ENCODE data around the gene FAM210B. TPM values are rescaled to one million over a fixed set of nuclear protein-coding genes. Genes with fewer than 3 reads are reported as not detected.

Gene FAM210B
- total and polyA plus RNA-seq, 2 of the 13 experiments (the other 11 are each of a cell fraction or from before 2014, with no cell fraction given), result 75.9 to 107 TPM

DNA sequence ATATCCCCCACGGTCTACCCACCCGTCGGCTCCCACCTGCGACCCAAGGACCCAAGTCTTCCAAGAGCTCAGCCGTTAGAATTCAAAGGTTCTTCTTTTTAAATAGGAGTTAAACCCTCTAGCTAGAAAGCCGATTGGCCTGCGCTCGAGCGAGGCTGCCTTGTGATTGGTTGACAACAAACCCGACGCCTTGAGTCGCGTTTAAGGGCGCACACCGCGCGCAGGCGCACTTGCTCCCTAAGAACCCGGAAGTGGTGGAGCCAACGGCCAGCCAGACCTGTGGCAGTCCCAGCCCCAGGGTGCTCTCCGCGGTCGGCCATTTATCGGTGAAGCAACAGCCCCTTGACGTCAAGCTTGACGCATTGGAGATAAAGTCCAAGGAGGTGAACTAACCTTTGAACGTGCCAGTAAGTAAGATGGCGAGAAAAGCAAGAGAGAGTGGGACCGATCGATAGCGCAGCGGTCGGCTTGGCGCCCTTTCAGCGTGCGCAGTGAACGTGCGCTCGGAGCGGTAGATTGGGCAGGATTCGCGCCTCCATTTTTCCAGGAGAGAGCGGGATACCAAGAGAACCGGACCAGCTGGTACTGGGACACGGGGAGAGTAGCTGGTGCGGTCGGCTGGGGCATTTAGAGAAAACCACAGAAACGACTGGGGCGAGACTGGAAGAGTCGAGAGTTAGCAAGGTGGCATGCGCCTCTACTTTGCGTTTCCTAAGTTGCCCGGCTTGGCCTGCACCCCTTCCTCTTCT, 33.5 kb downstream of the FAM210B start, which contains the start of the genes AURKA and CSTF1 (continued):
- peak; percentile 84; the same call in 1 of the 2 replicates for TF ChIP-seq NCOA1 (CRISPR knock-in tag; IDR thresholded peaks at IDR 0.05)
- TF ChIP-seq, protein P1, sequence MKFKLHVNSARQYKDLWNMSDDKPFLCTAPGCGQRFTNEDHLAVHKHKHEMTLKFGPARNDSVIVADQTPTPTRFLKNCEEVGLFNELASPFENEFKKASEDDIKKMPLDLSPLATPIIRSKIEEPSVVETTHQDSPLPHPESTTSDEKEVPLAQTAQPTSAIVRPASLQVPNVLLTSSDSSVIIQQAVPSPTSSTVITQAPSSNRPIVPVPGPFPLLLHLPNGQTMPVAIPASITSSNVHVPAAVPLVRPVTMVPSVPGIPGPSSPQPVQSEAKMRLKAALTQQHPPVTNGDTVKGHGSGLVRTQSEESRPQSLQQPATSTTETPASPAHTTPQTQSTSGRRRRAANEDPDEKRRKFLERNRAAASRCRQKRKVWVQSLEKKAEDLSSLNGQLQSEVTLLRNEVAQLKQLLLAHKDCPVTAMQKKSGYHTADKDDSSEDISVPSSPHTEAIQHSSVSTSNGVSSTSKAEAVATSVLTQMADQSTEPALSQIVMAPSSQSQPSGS (CRISPR knock-in tag; IDR thresholded peaks at IDR 0.05), result peak; percentile 99
- peak; percentile 97 for TF ChIP-seq ZNF747 (CRISPR knock-in tag; IDR thresholded peaks at IDR 0.05; ENCODE audit: borderline replicate concordance)
- TF ChIP-seq HNRNPK (IDR thresholded peaks at IDR 0.05; ENCODE audit: low read depth, low read length, poor library complexity, severe bottlenecking), result no peak
- TF ChIP-seq ATRX (CRISPR knock-in tag; IDR thresholded peaks at IDR 0.05; ENCODE audit: borderline replicate concordance), result no peak
- peak; percentile 98 for TF ChIP-seq MXD4 (CRISPR knock-in tag; IDR thresholded peaks at IDR 0.05)
- peak; percentile 100 for TF ChIP-seq YY1 (IDR thresholded peaks at IDR 0.05; ENCODE audit: insufficient read depth, insufficient replicate concordance, low read depth, low read length)
- peak; percentile 83 for TF ChIP-seq RFX5 (IDR thresholded peaks at IDR 0.05; ENCODE audit: low read depth, low read length)
- TF ChIP-seq, protein P2, sequence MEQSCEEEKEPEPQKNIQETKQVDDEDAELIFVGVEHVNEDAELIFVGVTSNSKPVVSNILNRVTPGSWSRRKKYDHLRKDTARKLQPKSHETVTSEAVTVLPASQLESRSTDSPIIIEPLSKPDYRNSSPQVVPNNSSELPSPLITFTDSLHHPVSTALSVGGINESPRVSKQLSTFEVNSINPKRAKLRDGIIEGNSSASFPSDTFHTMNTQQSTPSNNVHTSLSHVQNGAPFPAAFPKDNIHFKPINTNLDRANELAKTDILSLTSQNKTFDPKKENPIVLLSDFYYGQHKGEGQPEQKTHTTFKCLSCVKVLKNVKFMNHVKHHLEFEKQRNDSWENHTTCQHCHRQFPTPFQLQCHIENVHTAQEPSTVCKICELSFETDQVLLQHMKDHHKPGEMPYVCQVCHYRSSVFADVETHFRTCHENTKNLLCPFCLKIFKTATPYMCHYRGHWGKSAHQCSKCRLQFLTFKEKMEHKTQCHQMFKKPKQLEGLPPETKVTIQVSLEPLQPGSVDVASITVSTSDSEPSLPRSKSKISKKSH (CRISPR knock-in tag; IDR thresholded peaks at IDR 0.05; ENCODE audit: borderline replicate concordance), result peak; percentile 100
- 0 out of 2 replicates have a peak, but pooled peaks have one; percentile 46 for TF ChIP-seq RBAK (CRISPR knock-in tag; IDR thresholded peaks at IDR 0.05)
- TF ChIP-seq MTF2 (CRISPR knock-in tag; IDR thresholded peaks at IDR 0.05; ENCODE audit: borderline replicate concordance), result peak; percentile 6; the same call in 1 of the 2 replicates
- no peak for TF ChIP-seq TCF7L2 (IDR thresholded peaks at IDR 0.05; ENCODE audit: low read depth, low read length)
- TF ChIP-seq ZNF143 (CRISPR knock-in tag; IDR thresholded peaks at IDR 0.05), result peak; percentile 86
- TF ChIP-seq FOXO1 (CRISPR knock-in tag; IDR thresholded peaks at IDR 0.05), result peak; percentile 96
- TF ChIP-seq, protein P3, sequence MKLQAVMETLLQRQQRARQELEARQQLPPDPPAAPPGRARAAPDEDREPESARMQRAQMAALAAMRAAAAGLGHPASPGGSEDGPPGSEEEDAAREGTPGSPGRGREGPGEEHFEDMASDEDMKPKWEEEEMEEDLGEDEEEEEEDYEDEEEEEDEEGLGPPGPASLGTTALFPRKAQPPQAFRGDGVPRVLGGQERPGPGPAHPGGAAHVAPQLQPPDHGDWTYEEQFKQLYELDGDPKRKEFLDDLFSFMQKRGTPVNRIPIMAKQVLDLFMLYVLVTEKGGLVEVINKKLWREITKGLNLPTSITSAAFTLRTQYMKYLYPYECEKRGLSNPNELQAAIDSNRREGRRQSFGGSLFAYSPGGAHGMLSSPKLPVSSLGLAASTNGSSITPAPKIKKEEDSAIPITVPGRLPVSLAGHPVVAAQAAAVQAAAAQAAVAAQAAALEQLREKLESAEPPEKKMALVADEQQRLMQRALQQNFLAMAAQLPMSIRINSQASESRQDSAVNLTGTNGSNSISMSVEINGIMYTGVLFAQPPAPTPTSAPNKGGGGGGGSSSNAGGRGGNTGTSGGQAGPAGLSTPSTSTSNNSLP (IDR thresholded peaks at IDR 0.05; ENCODE audit: low read depth, low read length), result peak; percentile 91
- TF ChIP-seq FOXC1 (CRISPR knock-in tag; IDR thresholded peaks at IDR 0.05; ENCODE audit: borderline replicate concordance), result peak; percentile 98
- TF ChIP-seq NFYB (CRISPR knock-in tag; IDR thresholded peaks at IDR 0.05), result peak; percentile 97
- TF ChIP-seq, protein P4, sequence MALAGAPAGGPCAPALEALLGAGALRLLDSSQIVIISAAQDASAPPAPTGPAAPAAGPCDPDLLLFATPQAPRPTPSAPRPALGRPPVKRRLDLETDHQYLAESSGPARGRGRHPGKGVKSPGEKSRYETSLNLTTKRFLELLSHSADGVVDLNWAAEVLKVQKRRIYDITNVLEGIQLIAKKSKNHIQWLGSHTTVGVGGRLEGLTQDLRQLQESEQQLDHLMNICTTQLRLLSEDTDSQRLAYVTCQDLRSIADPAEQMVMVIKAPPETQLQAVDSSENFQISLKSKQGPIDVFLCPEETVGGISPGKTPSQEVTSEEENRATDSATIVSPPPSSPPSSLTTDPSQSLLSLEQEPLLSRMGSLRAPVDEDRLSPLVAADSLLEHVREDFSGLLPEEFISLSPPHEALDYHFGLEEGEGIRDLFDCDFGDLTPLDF (CRISPR knock-in tag; IDR thresholded peaks at IDR 0.05), result peak; percentile 99
- TF ChIP-seq NR3C1 (CRISPR knock-in tag; IDR thresholded peaks at IDR 0.05), result no peak
- TF ChIP-seq MIER3 (CRISPR knock-in tag; IDR thresholded peaks at IDR 0.05; ENCODE audit: borderline replicate concordance), result peak; percentile 100; the same call in 1 of the 2 replicates
- peak; percentile 89 for TF ChIP-seq HCFC1 (IDR thresholded peaks at IDR 0.05; ENCODE audit: low read depth, low read length)
- TF ChIP-seq CCAR2 (optimal IDR thresholded peaks at IDR 0.05; ENCODE audit: low read depth, low read length), result peak; percentile 88
- TF ChIP-seq GZF1 (CRISPR knock-in tag; IDR thresholded peaks at IDR 0.05), result peak; percentile 69; the same call in 1 of the 2 replicates
- no peak for TF ChIP-seq ZNF234 (CRISPR knock-in tag; conservative IDR thresholded peaks at IDR 0.05)
- TF ChIP-seq SYNCRIP (IDR thresholded peaks at IDR 0.05; ENCODE audit: insufficient read depth, low read depth, low read length), result no peak
